RWPE1 (cell line): ENCODE data around the gene KDM6A.
"Not testable (repeated sequence)": the region's sequence is repeated elsewhere in the genome, so short reads cannot be mapped to it uniquely, and the experiment has no call there.

Experiments
- CTCF ChIA-PET: fragments of 350-600 bp; sonication (Branson Sonifier 250); formaldehyde crosslinking; extraction: SDS; loops from one replicate; lab custom pipeline; 2021; lab: Yijun Ruan, JAX
- POLR2A ChIA-PET: fragments of 400-600 bp; formaldehyde crosslinking; extraction: SDS; loops from one replicate; lab custom pipeline; 2020; ENCODE audit warnings: antibody characterized with exemption; ENCODE audit not compliant: low non-redundant PET; lab: Yijun Ruan, JAX
- DNase-seq: peaks from one replicate; pipeline ENCODE4 v3.0.0; 2012; ENCODE audit warnings: low spot score
- H3K27ac ChIP-seq: fragments of 450-650 bp; 2 replicates; pipeline ENCODE4 v1.5.1; 2017
- TF ChIP-seq, protein P1 (sequence below): fragments of 450-650 bp; conservative IDR thresholded peaks from 2 replicates; pipeline ENCODE4 v1.5.1; 2017; ENCODE audit warnings: low read depth, mild to moderate bottlenecking

KDM6A gene

DNA sequence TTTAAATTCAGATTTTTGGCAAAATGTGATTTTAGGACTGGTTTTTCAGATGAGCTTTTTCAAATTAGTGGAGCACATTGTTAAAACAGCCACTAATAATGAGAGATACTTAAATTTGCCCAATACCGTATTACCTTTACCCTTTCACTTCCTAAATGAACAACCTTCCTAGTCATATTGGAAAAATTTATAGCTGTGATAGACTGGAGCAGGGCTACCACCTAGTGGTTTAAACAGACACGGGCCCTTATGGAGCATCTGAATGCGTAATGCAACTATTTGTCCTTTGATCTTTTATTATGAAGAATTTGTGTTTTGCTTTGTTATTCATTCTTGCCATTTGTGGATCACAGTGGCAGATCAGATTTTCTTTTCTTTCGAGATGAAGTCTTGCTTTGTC, 72.7 kb downstream of the KDM6A start:
- no peak overlapping the region for H3K27ac ChIP-seq
- ChIA-PET POLR2A (no interaction called here), CTCF (no interaction called here)
- TF ChIP-seq, protein P1, sequence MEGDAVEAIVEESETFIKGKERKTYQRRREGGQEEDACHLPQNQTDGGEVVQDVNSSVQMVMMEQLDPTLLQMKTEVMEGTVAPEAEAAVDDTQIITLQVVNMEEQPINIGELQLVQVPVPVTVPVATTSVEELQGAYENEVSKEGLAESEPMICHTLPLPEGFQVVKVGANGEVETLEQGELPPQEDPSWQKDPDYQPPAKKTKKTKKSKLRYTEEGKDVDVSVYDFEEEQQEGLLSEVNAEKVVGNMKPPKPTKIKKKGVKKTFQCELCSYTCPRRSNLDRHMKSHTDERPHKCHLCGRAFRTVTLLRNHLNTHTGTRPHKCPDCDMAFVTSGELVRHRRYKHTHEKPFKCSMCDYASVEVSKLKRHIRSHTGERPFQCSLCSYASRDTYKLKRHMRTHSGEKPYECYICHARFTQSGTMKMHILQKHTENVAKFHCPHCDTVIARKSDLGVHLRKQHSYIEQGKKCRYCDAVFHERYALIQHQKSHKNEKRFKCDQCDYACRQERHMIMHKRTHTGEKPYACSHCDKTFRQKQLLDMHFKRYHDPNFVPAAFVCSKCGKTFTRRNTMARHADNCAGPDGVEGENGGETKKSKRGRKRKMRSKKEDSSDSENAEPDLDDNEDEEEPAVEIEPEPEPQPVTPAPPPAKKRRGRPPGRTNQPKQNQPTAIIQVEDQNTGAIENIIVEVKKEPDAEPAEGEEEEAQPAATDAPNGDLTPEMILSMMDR = no peak
- no peak for DNase-seq

DNA sequence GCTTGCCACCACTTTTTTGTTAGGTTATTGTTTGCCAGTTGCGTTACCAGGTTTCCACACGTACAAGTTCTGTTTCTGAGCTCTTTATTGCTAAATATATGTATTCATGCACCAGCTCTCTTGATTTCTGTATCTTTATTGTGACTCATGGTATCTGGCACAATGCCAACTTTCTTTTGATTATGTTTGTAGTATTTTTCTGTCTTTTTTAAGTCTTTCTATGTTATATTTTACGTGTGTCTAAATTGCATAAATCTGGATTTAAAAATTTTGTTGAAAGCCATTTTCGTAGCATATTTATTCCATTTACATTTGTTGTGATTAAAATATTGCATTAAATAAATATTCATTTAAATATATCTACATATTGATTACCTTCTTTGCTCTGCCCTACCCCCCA, 73.8 kb downstream of the KDM6A start:
- no peak for DNase-seq
- ChIA-PET CTCF (no interaction called here), POLR2A (no interaction called here)
- H3K27ac ChIP-seq = no peak overlapping the region
- TF ChIP-seq, protein P1 = no peak

DNA sequence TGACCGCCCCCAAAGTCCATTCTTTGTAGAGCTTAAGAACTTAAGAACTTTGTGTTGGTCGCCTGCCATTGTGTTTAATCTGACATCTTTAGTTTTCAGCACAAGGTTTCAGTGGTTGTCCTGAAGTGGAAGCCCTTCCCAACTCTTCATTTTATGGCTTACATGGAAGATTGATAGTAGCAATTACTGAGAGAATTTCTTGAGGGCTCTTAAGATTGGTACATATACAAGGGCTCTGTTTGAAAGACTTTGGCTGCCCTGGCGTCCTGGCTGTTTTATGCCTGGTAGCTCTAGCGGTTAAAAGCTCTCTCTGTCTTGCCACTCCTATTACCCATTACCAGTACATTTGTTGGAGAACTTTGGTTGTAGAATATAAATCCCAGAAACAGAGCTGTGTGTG, 75.0 kb downstream of the KDM6A start:
- POLR2A ChIA-PET = no interaction called here
- TF ChIP-seq, protein P1 = no peak
- no peak for DNase-seq
- H3K27ac ChIP-seq = no peak overlapping the region
- CTCF ChIA-PET = no interaction called here

DNA sequence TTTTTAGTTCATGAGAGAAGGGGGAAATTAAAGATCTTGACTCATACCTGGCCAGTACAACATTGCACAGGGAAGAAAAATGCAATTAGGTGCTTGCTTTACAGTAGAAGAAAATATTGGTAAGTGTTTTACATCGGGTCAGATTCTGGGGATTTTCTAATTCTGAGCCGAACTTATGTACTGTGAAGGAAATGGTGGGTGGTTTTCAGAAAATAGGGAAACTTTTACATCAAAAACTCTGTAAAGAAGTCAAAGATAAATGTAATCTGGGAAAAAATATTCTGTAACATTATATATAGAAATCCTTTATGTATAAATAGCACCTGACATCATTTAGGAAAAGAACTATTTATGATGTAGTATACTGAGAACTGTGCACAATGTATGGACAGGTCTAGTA, 75.4 kb downstream of the KDM6A start:
- ChIA-PET POLR2A (no interaction called here), CTCF (no interaction called here)
- DNase-seq = no peak
- TF ChIP-seq, protein P1 = no peak
- H3K27ac ChIP-seq = no peak overlapping the region

DNA sequence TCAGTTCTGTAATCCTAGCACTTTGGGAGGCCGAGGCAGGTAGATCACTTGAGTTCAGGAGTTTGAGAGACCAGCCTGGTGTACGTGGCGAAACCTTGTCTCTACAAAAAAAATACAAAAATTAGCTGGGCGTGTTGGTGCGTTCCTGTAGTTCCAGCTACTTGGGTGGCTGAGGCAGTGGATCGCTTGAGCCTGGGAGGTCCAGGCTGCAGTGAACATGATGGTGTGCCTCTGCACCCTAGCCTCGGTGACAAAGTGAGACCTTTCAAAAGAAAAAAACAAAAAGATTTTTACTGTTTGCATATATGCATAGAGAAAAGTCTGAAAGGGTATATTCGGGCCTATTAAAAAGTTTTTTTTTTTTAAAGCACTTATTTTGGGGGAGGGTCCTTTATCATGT, 76.1 kb downstream of the KDM6A start:
- H3K27ac ChIP-seq = no peak overlapping the region
- DNase-seq = no peak
- TF ChIP-seq, protein P1 = no peak
- ChIA-PET CTCF (no interaction called here), POLR2A (no interaction called here)

DNA sequence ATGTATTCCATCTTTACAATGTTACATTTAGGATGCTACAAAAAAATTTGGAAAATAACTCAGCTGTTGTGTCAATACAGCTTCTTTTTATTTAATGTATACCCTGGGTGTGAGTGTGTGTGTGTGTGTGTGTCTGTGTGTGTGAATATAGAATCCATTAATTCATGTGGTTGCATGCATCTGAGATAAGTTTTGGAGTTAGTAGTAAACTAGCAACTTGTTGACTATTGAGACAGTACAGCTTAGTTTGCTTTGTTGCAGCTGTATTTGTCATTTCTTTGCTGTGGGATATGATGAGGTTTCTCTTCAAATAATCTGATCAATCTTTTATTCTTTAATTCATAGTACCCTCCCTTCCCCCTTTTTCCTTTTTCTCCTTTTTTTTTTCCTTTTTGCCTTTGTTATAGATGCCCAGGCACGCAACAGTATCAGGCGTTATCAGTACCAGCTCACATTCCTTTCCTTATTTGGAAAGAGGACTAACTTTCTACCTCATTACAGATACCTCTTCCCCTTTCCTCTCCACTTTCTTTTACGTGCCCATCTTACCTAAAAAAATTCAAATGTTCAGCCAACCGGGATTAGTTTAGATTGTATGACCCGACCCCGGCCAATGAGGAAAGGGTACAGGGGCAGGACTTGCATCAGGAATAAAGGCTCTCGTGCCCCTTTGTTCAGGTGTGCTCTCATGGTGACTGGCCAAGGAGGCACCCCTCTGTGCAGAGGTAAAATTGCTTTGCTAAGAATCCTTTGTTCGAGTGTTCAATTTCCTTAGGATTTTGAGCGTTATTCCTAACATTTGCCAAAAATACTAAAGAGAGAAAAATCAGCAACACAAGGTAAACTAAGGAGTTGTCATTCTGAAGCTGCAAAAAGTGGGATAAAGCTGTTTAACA, 77.7 kb downstream of the KDM6A start:
- DNase-seq, H3K27ac ChIP-seq: not testable (repeated sequence)
- ChIA-PET CTCF (interaction anchor here (0.6 to 1.2 kb wide), 3 partner anchors 10 to 595 kb away, joined by 3 read pairs; no protein-coding TSS in a partner anchor), POLR2A (interaction anchor here (1.0 kb wide), 1 partner anchor 78 kb away, joined by 5 read pairs; the partner anchor contains the start of gene KDM6A)

DNA sequence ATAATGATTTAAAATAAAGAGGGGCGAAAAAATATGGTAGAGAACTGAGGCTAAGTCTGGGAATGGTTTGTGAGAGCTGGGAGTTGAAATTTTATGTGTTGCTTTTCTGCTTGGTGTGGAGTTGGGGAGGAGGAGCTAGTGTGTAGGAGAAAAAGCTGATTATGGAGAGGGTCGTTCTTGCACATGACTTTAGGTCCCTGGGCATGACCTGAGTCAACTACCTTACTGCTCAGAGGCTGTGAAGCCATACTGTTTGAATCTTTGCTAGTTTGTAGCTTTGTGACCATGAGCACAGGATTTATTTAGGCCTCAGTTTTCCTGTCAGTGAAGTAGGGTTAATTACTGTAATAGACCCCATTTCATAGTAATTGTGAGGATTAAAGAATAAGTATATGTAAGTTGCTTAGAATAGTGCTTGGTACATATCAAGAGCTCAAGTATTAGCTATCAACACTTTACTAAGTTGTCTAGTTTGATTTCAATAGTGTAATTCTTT, 78.6 kb downstream of the KDM6A start:
- DNase-seq = no peak
- TF ChIP-seq, protein P1 = no peak
- H3K27ac ChIP-seq = no peak overlapping the region
- CTCF ChIA-PET = interaction anchor here (0.6 to 1.2 kb wide), 3 partner anchors 9 to 595 kb away, joined by 3 read pairs; no protein-coding TSS in a partner anchor
- POLR2A ChIA-PET = no interaction called here
